Measurements from ENCODE around the gene TRIM40.

The TRIM40 gene

GRCh38 chr6:30175765-30176164, 39.8 kb downstream of the TRIM40 start:
- H3K9me3 ChIP-seq (ENCODE audit: control insufficient read depth, insufficient read depth, low read length), result no peaks in the 10 kb centered on the region
- no peaks in the 10 kb centered on the region for H3K4me1 ChIP-seq (ENCODE audit: insufficient read depth, low read length)
- H3K9ac ChIP-seq (ENCODE audit: low read depth, low read length), result no peak overlapping the region
- no peaks in the 10 kb centered on the region for H3K36me3 ChIP-seq (ENCODE audit: insufficient read depth, low read length)

GRCh38 chr6:30178837-30179236, 42.9 kb downstream of the TRIM40 start:
- Histone ChIP-seq H3K36me3 (ENCODE audit: insufficient read depth, low read length) (no peaks in the 10 kb centered on the region; the same call in 1 of the 2 replicates), H3K9me3 (ENCODE audit: control insufficient read depth, insufficient read depth, low read length) (no peaks in the 10 kb centered on the region), H3K4me1 (ENCODE audit: insufficient read depth, low read length) (no peaks in the 10 kb centered on the region), H3K9ac (ENCODE audit: low read depth, low read length) (no peak overlapping the region)

DNA sequence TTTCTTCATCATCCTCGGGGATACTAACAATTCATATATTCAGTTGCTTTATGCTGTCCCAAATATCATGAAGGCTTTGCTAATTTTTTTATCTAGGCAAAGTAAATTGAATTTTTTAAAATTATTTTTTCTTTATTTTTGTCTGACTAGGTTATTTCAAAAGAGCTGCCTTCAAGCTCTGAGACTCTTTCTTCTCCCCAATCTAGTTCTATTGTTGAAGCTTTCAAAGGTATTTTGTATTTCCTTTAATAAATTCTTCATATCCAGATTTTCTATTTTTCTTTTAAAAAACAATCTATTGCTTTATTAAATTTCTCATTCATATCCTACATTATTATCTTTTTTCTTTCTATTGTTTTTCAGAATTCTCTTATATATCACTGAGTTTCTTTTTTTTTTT, 44.2 kb downstream of the TRIM40 start:
- Histone ChIP-seq H3K4me1 (ENCODE audit: insufficient read depth, low read length) (no peaks in the 10 kb centered on the region), H3K36me3 (ENCODE audit: insufficient read depth, low read length) (peaks cover 2% of the 10 kb centered on the region; the same call in 1 of the 2 replicates), H3K9me3 (ENCODE audit: control insufficient read depth, insufficient read depth, low read length) (no peaks in the 10 kb centered on the region), H3K9ac (ENCODE audit: low read depth, low read length) (no peak overlapping the region)

DNA sequence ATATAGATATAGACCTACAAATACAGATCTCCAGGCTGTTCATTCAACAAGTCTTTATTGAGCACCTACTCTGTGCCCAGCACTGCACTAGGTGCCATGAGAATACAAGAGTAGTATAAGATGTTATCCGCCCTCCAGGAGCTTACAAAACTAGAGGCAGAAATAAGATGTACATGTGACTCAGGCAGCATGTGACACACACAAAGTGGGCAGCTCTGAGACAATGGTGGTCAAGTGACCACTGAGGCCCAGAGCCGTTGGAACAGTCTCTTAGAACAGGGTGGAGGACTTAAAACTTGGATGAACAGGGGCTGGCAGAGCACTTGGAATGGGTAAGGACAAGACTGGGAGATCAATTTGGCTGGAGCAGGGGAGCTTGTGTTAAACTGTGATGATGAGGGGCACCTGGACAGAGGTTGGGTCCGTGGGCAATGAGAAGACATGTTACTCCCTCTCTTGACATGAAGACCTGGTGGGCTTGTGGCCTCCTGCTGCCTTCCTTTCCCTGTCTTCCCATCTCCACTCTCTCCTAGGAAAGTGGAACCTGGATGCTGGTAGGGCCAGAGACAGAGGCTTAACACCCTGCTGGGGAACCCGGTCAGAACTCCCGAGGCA, 48.6 kb downstream of the TRIM40 start:
- H3K9me3 ChIP-seq (ENCODE audit: control insufficient read depth, insufficient read depth, low read length), result no peaks in the 10 kb centered on the region
- no peak overlapping the region for H3K9ac ChIP-seq (ENCODE audit: low read depth, low read length)
- peaks cover 31% of the 10 kb centered on the region for H3K36me3 ChIP-seq (ENCODE audit: insufficient read depth, low read length)
- H3K4me1 ChIP-seq (ENCODE audit: insufficient read depth, low read length), result no peaks in the 10 kb centered on the region

- Histone ChIP-seq H3K9me3 (ENCODE audit: control insufficient read depth, insufficient read depth, low read length) (no peaks in the 10 kb centered on the region), H3K36me3 (ENCODE audit: insufficient read depth, low read length) (peaks cover 36% of the 10 kb centered on the region), H3K4me1 (ENCODE audit: insufficient read depth, low read length) (no peaks in the 10 kb centered on the region), H3K9ac (ENCODE audit: low read depth, low read length) (no peak overlapping the region)
Measured at GRCh38 chr6:30185846-30186484, 50.0 kb downstream of the TRIM40 start.

- Histone ChIP-seq H3K9me3 (ENCODE audit: control insufficient read depth, insufficient read depth, low read length) (no peaks in the 10 kb centered on the region), H3K36me3 (ENCODE audit: insufficient read depth, low read length) (peaks cover 42% of the 10 kb centered on the region), H3K4me1 (ENCODE audit: insufficient read depth, low read length) (no peaks in the 10 kb centered on the region), H3K9ac (ENCODE audit: low read depth, low read length) (no peak overlapping the region)
Measured at GRCh38 chr6:30188541-30188940, 52.6 kb downstream of the TRIM40 start.

GRCh38 chr6:30192076-30192475, 56.1 kb downstream of the TRIM40 start:
- H3K4me1 ChIP-seq (ENCODE audit: insufficient read depth, low read length), result 0 out of 2 replicates have a peak, but pooled peaks cover 8% of the 10 kb centered on the region
- H3K9me3 ChIP-seq (ENCODE audit: control insufficient read depth, insufficient read depth, low read length), result no peaks in the 10 kb centered on the region
- peaks cover 29% of the 10 kb centered on the region for H3K36me3 ChIP-seq (ENCODE audit: insufficient read depth, low read length)

GRCh38 chr6:30194797-30195690, 59.1 kb downstream of the TRIM40 start:
- Histone ChIP-seq H3K9me3 (ENCODE audit: control insufficient read depth, insufficient read depth, low read length) (no peaks in the 10 kb centered on the region), H3K4me1 (ENCODE audit: insufficient read depth, low read length) (0 out of 2 replicates have a peak, but pooled peaks cover 8% of the 10 kb centered on the region), H3K36me3 (ENCODE audit: insufficient read depth, low read length) (peaks cover 13% of the 10 kb centered on the region), H3K9ac (ENCODE audit: low read depth, low read length) (no peak overlapping the region)

More at GRCh38 chr6:30192076-30192475, 56.1 kb downstream of the TRIM40 start:
- no peak overlapping the region for H3K9ac ChIP-seq (ENCODE audit: low read depth, low read length)

DNA sequence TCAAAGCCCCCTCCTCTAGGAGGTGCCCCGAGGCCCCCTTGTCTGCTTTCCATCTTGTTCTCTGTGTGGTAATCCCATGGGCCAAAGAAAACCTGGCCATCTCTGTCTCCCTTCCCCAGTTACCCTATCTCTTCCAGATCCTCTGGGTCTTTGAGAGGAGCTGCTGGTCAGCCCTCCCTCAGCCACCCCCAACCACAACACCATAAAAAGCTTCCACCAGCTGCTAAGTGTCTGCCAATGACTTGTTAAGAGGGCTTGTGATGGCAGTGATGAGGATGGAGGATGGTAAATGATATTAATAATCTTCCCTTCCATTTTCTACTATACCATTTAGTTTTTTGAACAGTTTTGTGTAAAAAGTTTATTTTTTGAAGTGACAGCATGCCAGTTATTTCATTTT, 60.0 kb downstream of the TRIM40 start:
- Histone ChIP-seq H3K9me3 (ENCODE audit: control insufficient read depth, insufficient read depth, low read length) (no peaks in the 10 kb centered on the region), H3K4me1 (ENCODE audit: insufficient read depth, low read length) (peaks cover 12% of the 10 kb centered on the region; the same call in 1 of the 2 replicates), H3K9ac (ENCODE audit: low read depth, low read length) (no peak overlapping the region), H3K36me3 (ENCODE audit: insufficient read depth, low read length) (peaks cover 11% of the 10 kb centered on the region)

DNA sequence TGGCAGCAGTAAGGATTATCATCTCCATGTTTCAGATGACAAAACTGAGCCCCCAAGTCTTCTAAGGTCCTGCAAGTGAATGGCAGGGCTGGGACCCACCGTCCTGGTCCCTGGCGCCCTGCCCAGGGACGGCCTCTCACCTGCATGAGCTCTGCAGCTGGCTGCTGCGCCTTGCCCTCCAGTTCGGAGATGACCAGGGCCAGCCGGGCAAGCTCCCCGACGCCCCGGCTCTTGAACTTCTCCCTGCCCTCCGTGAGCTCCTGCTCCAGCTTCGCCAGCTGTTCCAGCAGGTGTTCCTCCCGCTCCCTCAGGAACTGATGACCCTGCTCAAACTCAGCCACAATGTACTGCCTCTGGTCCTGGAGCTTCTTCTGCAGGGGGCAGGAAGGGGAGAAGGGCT, 60.4 kb downstream of the TRIM40 start:
- H3K36me3 ChIP-seq (ENCODE audit: insufficient read depth, low read length), result peaks cover 9% of the 10 kb centered on the region
- no peaks in the 10 kb centered on the region for H3K9me3 ChIP-seq (ENCODE audit: control insufficient read depth, insufficient read depth, low read length)
- H3K4me1 ChIP-seq (ENCODE audit: insufficient read depth, low read length), result peaks cover 17% of the 10 kb centered on the region
- H3K9ac ChIP-seq (ENCODE audit: low read depth, low read length), result no peak overlapping the region

Data from ES-I3 (cell line).